ENCODE data around the gene KANSL1.

Gene KANSL1

GRCh38 chr17:45993962-45994627 is 199.1 kb downstream of the KANSL1 start:
- no peak for DNase-seq

- no peak for DNase-seq
These were observed 200.3 kb downstream of the KANSL1 start for GRCh38 chr17:45992904-45993303.

GRCh38 chr17:45992175-45992574 is 201.1 kb downstream of the KANSL1 start:
- DNase-seq, result no peak

- no peak for DNase-seq
These were observed 201.9 kb downstream of the KANSL1 start for GRCh38 chr17:45991341-45991740.

- no peak for DNase-seq
These were observed 202.3 kb downstream of the KANSL1 start for GRCh38 chr17:45990886-45991285.

- DNase-seq, result no peak
These were observed 203.5 kb downstream of the KANSL1 start for GRCh38 chr17:45989759-45990158.

GRCh38 chr17:45987706-45988105 is 205.5 kb downstream of the KANSL1 start:
- DNase-seq, result no peak

- no peak for DNase-seq
These were observed 207.2 kb downstream of the KANSL1 start for GRCh38 chr17:45986056-45986455.

- DNase-seq, result no peak
These were observed 207.8 kb downstream of the KANSL1 start for GRCh38 chr17:45985447-45985846.

- DNase-seq, result no peak
These were observed 208.9 kb downstream of the KANSL1 start for GRCh38 chr17:45984368-45984767.

GRCh38 chr17:45983614-45984310 is 209.5 kb downstream of the KANSL1 start:
- no peak for DNase-seq

GRCh38 chr17:45982791-45983613 is 210.2 kb downstream of the KANSL1 start:
- no peak for DNase-seq

- DNase-seq, result no peak
These were observed 211.9 kb downstream of the KANSL1 start for GRCh38 chr17:45981306-45981705.

- no peak for DNase-seq
These were observed 212.4 kb downstream of the KANSL1 start for GRCh38 chr17:45980855-45981254.
